HepG2 (cell line): ENCODE data around the gene TWNK. TPM values are rescaled to one million over a fixed set of nuclear protein-coding genes. Genes with fewer than 3 reads are reported as not detected.

Source experiments
- ATAC-seq: fragments of 200-7000 bp; cut with Tn5 transposase; 3 replicates; pipeline ENCODE4 v1.9.1; 2020; ENCODE audit warnings: mild to moderate bottlenecking, moderate library complexity
- BruUV-seq: library from RNA; stranded (reverse); fragments of 400-500 nt; replicated peaks from 2 replicates; lab custom pipeline; 2021; lab: Mats Ljungman, UMichigan
- CTCF ChIA-PET: fragments of 300-600 bp; formaldehyde crosslinking; extraction: SDS; loops from one replicate; lab custom pipeline; 2021; ENCODE audit warnings: low total read pairs, inconsistent platforms, low intra/inter-chr PET ratio; lab: Yijun Ruan, JAX
- POLR2A ChIA-PET: fragments of 350-600 bp; sonication (Branson Sonifier 250); formaldehyde crosslinking; loops from one replicate; lab custom pipeline; 2020; ENCODE audit warnings: antibody characterized with exemption, inconsistent platforms; lab: Yijun Ruan, JAX
- DNase-seq: peaks from one replicate; pipeline ENCODE4 v3.0.0-alpha.2; 2015; ENCODE audit warnings: low spot score
- FAIRE-seq: peaks from 3 replicates; lab custom pipeline; 2011; peaks lifted over from hg19 to GRCh38; lab: Jason Lieb, UNC
- H2AFZ ChIP-seq: one replicate; pipeline ENCODE4 v1.6.1; 2011; ENCODE audit warnings: low read length, inconsistent platforms
- H3K27ac ChIP-seq: fragments of 300-600 bp; 3 replicates; pipeline ENCODE4 v1.8.0; 2011; ENCODE audit warnings: mixed run types, mild to moderate bottlenecking, mixed read lengths, low read length, inconsistent platforms; ENCODE audit not compliant: insufficient read depth; ENCODE audit errors: extremely low read length
- H3K27me3 ChIP-seq, 2 experiments: fragments of 200-600 bp in 1 of 2; 2 replicates in 1 of 2; 3 replicates in 1 of 2; pipeline versions ENCODE4 v1.6.0 to v1.8.0; 2011; ENCODE audit warnings: low read length in 2 of 2, mild to moderate bottlenecking in 2 of 2, moderate library complexity in 2 of 2, inconsistent platforms in 1 of 2; ENCODE audit not compliant: insufficient read depth in 2 of 2, control insufficient read depth in 1 of 2
- H3K36me3 ChIP-seq, 2 experiments: fragments of 200-600 bp in 1 of 2; replicated peaks in 1 of 2; 2 replicates in 1 of 2; 3 replicates in 1 of 2; pipeline versions ENCODE4 v1.5.1 to v1.8.0; 2011; ENCODE audit warnings: low read length in 2 of 2, inconsistent platforms in 1 of 2; ENCODE audit not compliant: insufficient read depth in 2 of 2, control insufficient read depth in 1 of 2
- H3K4me1 ChIP-seq: 2 replicates; pipeline ENCODE4 v1.5.1; 2012; ENCODE audit warnings: low read length, inconsistent platforms; ENCODE audit not compliant: insufficient read depth
- H3K4me2 ChIP-seq: 2 replicates; pipeline ENCODE4 v1.6.0; 2011; ENCODE audit warnings: low read depth, low read length, inconsistent platforms
- H3K4me3 ChIP-seq, 3 experiments: fragments of 200-600 bp in 1 of 3; sonication (generic), shearing (Covaris generic) in 1 of 3; replicated peaks in 1 of 3; 2 replicates each; pipeline ENCODE4 v1.5.1; 2011 to 2016; ENCODE audit warnings: low read length in 3 of 3, inconsistent platforms in 2 of 3, low read depth in 2 of 3, mild to moderate bottlenecking in 2 of 3, control low read depth in 1 of 3, mixed read lengths in 1 of 3; ENCODE audit not compliant: insufficient read depth in 1 of 3
- H3K79me2 ChIP-seq: one replicate; pipeline ENCODE4 v1.6.1; 2011; ENCODE audit warnings: low read length, inconsistent platforms; ENCODE audit not compliant: insufficient read depth
- H3K9ac ChIP-seq: 2 replicates; pipeline ENCODE4 v1.6.0; 2011; ENCODE audit warnings: mild to moderate bottlenecking, low read depth, low read length, inconsistent platforms; ENCODE audit not compliant: insufficient read depth
- H3K9me3 ChIP-seq: 2 replicates; pipeline ENCODE4 v1.5.1; 2012; ENCODE audit warnings: mild to moderate bottlenecking, low read length
- H4K20me1 ChIP-seq: 2 replicates; pipeline ENCODE4 v1.6.0; 2011; ENCODE audit warnings: inconsistent platforms, mild to moderate bottlenecking, low read length, moderate library complexity; ENCODE audit not compliant: insufficient read depth
- HMG20A ChIP-seq: IDR thresholded peaks from 2 replicates; pipeline ENCODE4 v1.6.1; 2016; ENCODE audit warnings: borderline replicate concordance
- MXD4 ChIP-seq: IDR thresholded peaks from 2 replicates; pipeline ENCODE4 v1.6.1; 2016; ENCODE audit warnings: mild to moderate bottlenecking, missing biosample characterization, missing genetic modification reagents
- ZNF224 ChIP-seq: sonication (generic); formaldehyde crosslinking; IDR thresholded peaks from 2 replicates; pipeline ENCODE4 v1.5.0; 2020; ENCODE audit warnings: mild to moderate bottlenecking, missing genetic modification reagents
- ZNF501 ChIP-seq: sonication (generic); formaldehyde crosslinking; IDR thresholded peaks from 2 replicates; pipeline ENCODE4 v1.5.1; 2020; ENCODE audit warnings: mild to moderate bottlenecking, moderate library complexity, missing genetic modification reagents
- ZSCAN12 ChIP-seq: sonication (generic); formaldehyde crosslinking; IDR thresholded peaks from 2 replicates; pipeline ENCODE4 v1.9.0; 2021; ENCODE audit warnings: mild to moderate bottlenecking, missing genetic modification reagents
- WGBS: methylation state at CpG from one replicate; pipeline ENCODE4 v1.1.6; 2017; ENCODE audit warnings: low lambda C conversion rate; 5-methylcytosine and 5-hydroxymethylcytosine counted together
- in situ Hi-C: cut with HindIII; loops from 2 replicates; pipeline ENCODE4 v1.10.0; 2017; ENCODE audit warnings: low pct_unique_long_range_greater_than_20kb; ENCODE audit not compliant: extremely low pct_ligation_motif_present
- intact Hi-C: fragments of 100-400 bp; cut with micrococcal nuclease; formaldehyde crosslinking; loops from one replicate; pipeline ENCODE4 v1.10.0; 2022; ENCODE audit not compliant: unreplicated experiment
- polyA plus RNA-seq, 8 experiments: library from polyadenylated mRNA; depleted of rRNA in 3 of 8; stranded (reverse) in 7 of 8; unstranded in 1 of 8; fragments of >200 nt; fragmentation: Illumina TruSeq in 4 of 8; extraction: Trizol in 4 of 8; gene quantifications; 2 replicates each; pipeline versions ENCODE4 v1.2.1 to v1.2.3, GENCODE V29; 2011 to 2016; ENCODE audit warnings: low read depth in 4 of 8, missing spikeins in 1 of 8, mixed read lengths in 1 of 8; ENCODE audit not compliant: insufficient read depth in 1 of 8
- total RNA-seq, 5 experiments: library from RNA; depleted of rRNA; stranded (reverse); fragments of >200 nt; fragmentation: Illumina TruSeq; extraction: Trizol; gene quantifications; 2 replicates each; pipeline ENCODE4 v1.2.3, GENCODE V29; 2016; ENCODE audit warnings: low read depth in 1 of 5
- TF ChIP-seq, protein P1 (sequence below): sonication (generic); formaldehyde crosslinking; IDR thresholded peaks from 2 replicates; pipeline ENCODE4 v1.4.0; 2020; ENCODE audit warnings: mild to moderate bottlenecking, missing genetic modification reagents, borderline replicate concordance

TWNK gene
- total and polyA plus RNA-seq, 2 of the 13 experiments (the other 11 are each of a cell fraction or from before 2014, with no cell fraction given), result 10.7 to 16.5 TPM

DNA sequence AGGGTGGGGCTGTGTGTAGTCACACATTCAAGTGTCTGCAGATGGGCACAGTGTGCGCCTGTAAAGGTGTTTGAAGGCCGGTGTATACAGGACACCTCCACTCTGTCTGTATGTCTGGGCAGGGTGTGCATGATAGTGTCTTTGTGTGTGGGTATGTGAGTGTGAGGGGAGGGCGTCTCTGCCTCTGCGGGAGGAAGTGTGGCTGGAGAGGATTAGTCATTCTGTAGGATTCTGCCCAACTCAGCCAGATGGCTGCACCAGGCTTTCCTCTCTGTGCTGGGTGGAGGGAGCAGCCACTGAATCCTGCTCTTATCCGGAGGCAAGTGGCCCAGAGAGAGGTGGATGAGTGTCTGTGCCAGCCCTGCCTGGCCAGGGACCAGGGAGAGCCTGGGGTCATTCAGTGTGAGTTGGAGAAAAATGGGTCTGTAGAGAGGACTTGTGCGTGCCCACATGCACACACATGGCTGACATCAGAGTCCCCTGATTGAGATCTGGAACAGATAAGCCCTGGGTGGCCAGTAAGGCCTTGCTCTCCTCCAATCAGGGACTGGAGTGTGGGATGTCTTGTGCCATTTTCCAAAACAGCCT is 45.4 kb downstream of the TWNK start (continued):
- TF ChIP-seq ZNF224 (CRISPR knock-in tag), result no peak
- peak; percentile 70; the same call in 1 of the 2 replicates for TF ChIP-seq ZNF501
- no peak for TF ChIP-seq ZSCAN12 (CRISPR knock-in tag)
- TF ChIP-seq, protein P1, sequence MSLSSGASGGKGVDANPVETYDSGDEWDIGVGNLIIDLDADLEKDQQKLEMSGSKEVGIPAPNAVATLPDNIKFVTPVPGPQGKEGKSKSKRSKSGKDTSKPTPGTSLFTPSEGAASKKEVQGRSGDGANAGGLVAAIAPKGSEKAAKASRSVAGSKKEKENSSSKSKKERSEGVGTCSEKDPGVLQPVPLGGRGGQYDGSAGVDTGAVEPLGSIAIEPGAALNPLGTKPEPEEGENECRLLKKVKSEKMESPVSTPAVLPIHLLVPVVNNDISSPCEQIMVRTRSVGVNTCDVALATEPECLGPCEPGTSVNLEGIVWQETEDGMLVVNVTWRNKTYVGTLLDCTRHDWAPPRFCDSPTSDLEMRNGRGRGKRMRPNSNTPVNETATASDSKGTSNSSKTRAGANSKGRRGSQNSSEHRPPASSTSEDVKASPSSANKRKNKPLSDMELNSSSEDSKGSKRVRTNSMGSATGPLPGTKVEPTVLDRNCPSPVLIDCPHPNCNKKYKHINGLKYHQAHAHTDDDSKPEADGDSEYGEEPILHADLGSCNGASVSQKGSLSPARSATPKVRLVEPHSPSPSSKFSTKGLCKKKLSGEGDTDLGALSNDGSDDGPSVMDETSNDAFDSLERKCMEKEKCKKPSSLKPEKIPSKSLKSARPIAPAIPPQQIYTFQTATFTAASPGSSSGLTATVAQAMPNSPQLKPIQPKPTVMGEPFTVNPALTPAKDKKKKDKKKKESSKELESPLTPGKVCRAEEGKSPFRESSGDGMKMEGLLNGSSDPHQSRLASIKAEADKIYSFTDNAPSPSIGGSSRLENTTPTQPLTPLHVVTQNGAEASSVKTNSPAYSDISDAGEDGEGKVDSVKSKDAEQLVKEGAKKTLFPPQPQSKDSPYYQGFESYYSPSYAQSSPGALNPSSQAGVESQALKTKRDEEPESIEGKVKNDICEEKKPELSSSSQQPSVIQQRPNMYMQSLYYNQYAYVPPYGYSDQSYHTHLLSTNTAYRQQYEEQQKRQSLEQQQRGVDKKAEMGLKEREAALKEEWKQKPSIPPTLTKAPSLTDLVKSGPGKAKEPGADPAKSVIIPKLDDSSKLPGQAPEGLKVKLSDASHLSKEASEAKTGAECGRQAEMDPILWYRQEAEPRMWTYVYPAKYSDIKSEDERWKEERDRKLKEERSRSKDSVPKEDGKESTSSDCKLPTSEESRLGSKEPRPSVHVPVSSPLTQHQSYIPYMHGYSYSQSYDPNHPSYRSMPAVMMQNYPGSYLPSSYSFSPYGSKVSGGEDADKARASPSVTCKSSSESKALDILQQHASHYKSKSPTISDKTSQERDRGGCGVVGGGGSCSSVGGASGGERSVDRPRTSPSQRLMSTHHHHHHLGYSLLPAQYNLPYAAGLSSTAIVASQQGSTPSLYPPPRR, result no peak

DNA sequence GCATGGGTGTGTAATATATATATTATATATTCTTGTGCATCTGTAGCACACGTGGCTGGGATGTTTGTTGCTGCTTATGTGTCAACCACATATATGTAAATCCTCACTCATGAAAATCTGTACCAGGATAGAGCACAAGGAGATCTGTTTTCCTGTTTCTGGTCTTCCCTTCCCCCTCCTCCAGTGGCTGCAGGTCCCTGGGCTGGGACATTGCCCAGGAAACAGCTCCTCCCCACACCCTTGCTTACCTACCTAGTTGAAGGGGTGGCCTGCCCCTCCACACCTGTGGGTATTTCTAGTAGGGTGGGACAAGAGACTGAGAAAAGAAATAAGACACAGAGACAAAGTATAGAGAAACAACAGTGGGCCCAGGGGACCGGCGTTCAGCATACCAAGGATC is 45.9 kb downstream of the TWNK start:
- H3K4me3 ChIP-seq, result peak overlapping the region in 2 of 3 experiments; percentile 73 to 80; a peak in 3 of 6 replicates
- no peaks in the 10 kb centered on the region; a peak in 1 of 5 replicates for H3K27me3 ChIP-seq
- H3K9ac ChIP-seq, result peak overlapping the region; percentile 77; the same call in 1 of the 2 replicates
- 63% methylated on average over 3 of the region's 3 CpGs for WGBS
- H3K9me3 ChIP-seq, result no peaks in the 10 kb centered on the region
- peak overlapping the region; percentile 65 for H3K27ac ChIP-seq
- H4K20me1 ChIP-seq, result no peaks in the 10 kb centered on the region
- BruUV-seq, result no TSS peak
- H3K79me2 ChIP-seq, result no peaks in the 10 kb centered on the region
- in situ Hi-C loops, result loop anchor here (5.0 kb wide), 1 partner anchor 34 kb away; no protein-coding TSS in a partner anchor
- DNase-seq, result no peak
- no peak for ATAC-seq
- peaks cover 66% of the 10 kb centered on the region for H3K4me1 ChIP-seq
- intact Hi-C loops, result loop anchor here (5.0 kb wide), 1 partner anchor 34 kb away; no protein-coding TSS in a partner anchor
- ChIA-PET CTCF (no interaction called here), POLR2A (interaction anchor here (1.0 to 3.5 kb wide), 3 partner anchors 8 to 28 kb away, joined by 4 to 23 read pairs (median 13); partner anchors contain the start of gene KAZALD1)
- TF ChIP-seq HMG20A (CRISPR knock-in tag), result no peak
- TF ChIP-seq MXD4 (CRISPR knock-in tag), result 0 out of 2 replicates have a peak, but pooled peaks have one; percentile 12
- peak overlapping the region; percentile 96 for H3K4me2 ChIP-seq
- FAIRE-seq, result no peak
- H2AFZ ChIP-seq, result no peak overlapping the region
- peaks cover 9 to 27% of the 10 kb centered on the region in 2 experiments; a peak in 3 of 5 replicates for H3K36me3 ChIP-seq
